HG03460 (cell line): Measurements from ENCODE around the gene DNAJC28.
"Not testable (repeated sequence)": the region's sequence is repeated elsewhere in the genome, so short reads cannot be mapped to it uniquely, and the experiment has no call there.

Source experiments
- ATAC-seq: cut with Tn5 transposase; IDR thresholded peaks from one replicate; pipeline ENCODE4 v1.9.1; 2021; ENCODE audit not compliant: unreplicated experiment

The DNAJC28 gene

GRCh38 chr21:33491373-33492102 lies at the start of gene DNAJC28:
Gene DNAJC28, minus strand, starts transcription at chr21:33491716. Its CDS starts 2,323 bp downstream, at chr21:33489393.
- ATAC-seq = peak; percentile 95

DNA sequence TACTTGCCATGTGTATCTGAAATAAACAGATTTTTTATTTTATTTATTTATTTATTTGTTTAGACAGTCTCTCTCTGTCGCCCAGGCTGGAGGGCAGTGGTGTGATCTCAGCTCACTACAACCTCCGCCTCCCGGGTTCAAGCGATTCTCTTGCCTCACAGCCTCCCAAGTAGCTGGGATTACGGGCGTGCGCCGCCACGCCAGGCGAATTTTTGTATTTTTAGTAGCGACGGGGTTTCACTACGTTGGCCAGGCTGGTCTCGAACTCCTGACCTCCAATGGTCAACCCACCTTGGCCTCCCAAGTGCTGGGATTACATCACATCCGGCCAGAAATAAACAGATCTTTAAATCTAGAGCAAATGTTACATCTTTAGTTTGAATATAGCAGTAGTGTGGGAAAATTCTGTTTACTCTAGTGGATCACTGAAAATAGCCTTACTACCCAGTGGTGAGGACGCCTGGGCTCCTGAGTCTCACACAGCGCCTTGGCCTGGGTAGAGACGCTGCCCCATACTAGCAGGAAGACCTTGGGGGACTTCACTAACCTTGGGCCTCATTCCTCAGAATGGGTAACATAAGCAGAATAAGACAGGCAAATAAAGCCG lies 49.7 kb upstream of the DNAJC28 start:
- ATAC-seq = no peak

DNA sequence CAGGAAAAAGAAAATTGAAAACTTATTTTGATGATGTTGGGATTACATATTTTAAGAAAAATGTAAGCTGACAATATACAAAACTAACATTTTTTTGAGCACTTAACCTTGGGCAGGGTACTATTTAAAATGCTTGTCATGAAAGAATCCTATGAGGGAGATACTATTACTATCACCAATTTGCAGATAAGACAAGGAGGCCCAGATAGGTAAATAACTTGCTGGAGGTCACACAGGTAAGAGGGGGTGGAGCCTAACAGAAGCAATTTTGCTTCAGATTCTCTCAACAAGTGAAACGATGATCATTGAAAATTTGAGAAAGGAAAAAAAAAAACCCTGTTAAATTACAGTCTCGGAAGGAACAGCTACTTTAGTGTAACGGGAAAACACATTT lies 49.2 kb upstream of the DNAJC28 start:
- ATAC-seq = no peak

DNA sequence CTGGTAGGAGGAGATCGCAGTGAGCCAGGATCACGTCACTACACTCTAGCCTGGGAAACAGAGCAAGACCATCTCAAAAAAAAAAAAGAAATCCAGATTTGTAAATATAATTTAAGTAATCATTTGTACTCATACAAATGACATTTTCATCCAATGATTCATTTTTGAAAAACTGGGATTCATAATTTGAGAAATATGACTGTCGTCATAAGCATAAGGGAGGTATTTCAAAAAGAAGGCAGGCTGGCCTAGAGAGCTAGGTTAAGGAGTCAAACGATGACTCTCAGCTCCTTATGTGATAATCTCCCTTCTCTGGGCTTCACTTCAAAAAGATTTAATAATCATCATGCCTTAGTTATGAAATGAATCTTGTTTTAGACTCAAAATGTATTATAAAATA lies 48.1 kb upstream of the DNAJC28 start:
- ATAC-seq = no peak

DNA sequence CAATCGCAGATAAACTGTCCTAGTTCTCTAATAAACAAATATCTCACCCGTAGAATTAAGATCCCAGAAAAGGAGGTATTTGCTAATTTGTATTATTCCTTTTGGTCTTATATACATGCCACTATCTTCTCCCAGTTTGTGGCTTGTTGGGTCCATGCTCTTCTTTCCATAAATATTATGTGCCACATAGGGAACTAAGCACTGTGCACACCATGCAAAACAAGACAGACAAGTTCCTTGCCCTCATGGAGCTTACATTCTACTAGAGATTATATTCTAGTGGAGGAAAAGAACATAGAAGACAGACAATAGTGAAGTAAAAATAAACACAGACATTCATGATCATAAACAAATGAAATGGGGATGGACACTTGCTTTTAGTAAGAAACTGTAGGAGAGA lies 45.7 kb upstream of the DNAJC28 start:
- no peak for ATAC-seq

DNA sequence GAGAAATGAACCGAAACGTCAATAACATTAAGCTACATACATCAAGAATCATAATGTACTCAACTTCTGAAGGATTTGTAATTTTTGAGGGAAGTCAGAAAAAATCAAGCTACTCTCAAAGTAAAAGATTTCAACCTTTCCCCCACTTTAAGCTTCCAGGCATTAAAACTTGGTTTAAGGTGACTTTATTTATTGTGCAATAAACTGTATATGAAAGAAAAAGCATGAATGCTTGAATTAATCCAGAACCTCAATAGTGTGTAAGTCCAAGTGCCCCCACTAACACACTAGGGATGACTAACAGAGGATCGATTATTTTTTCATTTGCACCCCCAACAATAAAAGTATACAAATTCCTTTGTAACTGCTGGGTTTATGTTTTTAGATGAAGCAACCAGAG lies 39.5 kb upstream of the DNAJC28 start:
- ATAC-seq = no peak

DNA sequence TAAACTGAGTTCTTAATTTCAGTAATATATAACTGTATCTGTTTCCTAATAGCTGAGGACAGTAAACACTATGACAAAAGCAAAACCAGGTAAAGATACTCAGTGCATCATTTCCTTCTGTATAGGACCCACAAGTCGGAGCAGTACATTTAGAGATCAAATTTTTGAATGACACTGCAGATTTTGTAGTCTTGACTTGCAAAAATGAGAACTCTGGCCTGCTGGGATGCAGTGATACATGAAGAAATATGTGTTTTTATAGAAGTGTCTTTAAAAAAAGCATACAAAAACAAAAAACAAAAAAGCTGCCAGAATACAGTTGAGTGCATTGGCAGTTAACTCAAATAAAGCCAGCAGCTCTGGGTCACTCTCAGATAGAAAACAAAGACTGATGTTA lies 31.4 kb upstream of the DNAJC28 start:
- ATAC-seq = no peak

DNA sequence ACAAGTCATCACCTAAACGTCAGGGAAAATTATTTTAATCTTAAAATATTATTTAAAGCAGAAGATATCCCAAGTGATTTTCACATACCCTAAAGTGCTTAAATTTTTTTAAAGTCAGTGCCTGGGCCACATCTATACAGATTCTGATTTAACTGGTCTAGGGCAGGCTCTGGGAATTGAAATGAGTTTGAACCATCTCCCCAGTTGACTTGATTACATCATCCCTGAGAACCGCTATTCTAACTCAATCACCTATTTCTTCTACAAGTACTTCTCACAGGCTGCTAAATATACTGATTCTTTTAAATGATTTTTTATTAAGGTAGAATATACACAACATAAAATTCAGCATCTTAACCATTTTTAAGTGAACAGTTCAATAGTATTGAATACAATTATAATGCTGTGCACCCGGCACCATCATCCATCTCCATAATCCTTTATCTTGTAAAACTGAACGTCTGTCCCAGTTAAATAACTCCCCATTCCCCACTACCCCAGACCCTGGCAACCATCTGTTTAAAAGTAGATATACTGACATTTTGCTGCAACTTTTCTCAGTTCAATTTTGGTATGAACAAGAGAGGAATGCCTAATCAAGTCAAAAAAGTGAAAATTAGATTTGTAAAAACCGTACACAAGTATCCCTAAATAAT lies 30.9 kb upstream of the DNAJC28 start:
- ATAC-seq = no peak

- ATAC-seq = no peak
Observed at GRCh38 chr21:33518899-33519298, 27.4 kb upstream of the DNAJC28 start.

- ATAC-seq = no peak
Observed at GRCh38 chr21:33514229-33514628, 22.7 kb upstream of the DNAJC28 start.

GRCh38 chr21:33512481-33512880 lies 21.0 kb upstream of the DNAJC28 start:
- ATAC-seq = no peak

GRCh38 chr21:33511639-33512038 lies 20.1 kb upstream of the DNAJC28 start:
- no peak for ATAC-seq

DNA sequence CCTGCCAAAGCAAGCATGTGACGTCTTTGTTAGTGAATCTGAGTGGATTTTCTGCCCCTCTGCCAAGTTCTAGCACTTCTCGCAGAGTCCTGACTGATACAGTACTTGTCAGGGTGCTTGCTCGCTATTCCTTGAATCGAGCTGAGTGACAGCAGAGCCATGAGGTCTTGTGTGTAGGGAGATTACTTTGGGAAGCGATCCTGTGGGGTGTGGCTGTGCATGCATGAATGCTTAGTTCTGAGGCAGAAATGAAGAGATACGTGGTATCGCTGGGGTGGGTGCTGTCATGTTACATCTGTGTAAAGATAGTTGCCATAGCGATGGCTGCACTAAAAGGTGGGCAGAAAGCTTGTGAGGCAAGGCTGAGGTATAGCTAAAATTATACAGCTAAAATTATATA lies 19.3 kb upstream of the DNAJC28 start:
- no peak for ATAC-seq

- not testable (repeated sequence) for ATAC-seq
Observed at GRCh38 chr21:33507003-33507402, 15.5 kb upstream of the DNAJC28 start.

DNA sequence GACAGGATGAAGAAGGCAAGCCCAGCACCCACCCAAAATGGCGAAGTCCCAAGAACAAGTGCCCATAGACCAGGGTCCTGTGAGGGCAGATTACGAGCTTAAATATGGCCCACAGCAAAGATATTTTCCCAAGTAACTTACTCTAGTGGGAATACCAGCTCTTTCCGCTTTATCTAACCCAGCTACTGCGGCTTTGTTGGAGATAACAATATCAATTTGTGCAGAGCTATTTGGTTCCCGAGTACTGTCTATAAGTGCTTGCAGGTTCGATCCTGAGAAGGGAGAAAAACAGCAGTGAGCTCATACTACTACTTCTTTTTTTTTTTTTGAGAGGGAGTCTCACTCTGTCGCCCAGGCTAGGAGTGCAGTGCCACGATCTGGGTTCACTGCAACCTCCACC lies 14.3 kb upstream of the DNAJC28 start:
- ATAC-seq = no peak

GRCh38 chr21:33496345-33496744 lies 4.8 kb upstream of the DNAJC28 start:
- no peak for ATAC-seq

GRCh38 chr21:33495743-33496142 lies 4.2 kb upstream of the DNAJC28 start:
- ATAC-seq = no peak

GRCh38 chr21:33493756-33494155 lies 2.2 kb upstream of the DNAJC28 start:
- ATAC-seq = no peak

GRCh38 chr21:33492571-33492970 lies 1.1 kb upstream of the DNAJC28 start:
- ATAC-seq = no peak

DNA sequence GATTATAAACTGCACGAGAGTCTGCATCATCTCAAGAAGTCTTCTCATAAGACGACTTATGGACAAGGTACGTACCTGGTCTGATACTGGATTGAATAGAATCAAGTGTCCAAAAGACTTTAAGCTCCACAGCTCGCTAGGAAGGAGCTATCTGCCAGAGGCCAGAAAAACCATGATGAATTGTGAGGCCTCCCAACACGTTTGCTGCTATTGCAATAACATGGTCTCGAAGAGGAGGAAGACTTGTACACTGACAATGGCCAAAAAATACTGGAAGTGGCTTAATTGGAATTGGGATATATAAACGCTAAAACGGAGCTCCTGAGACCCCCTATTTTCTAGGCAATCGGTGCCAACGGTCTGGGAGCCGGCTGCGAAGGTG lies 534 bp downstream of the DNAJC28 start:
- ATAC-seq = no peak

DNA sequence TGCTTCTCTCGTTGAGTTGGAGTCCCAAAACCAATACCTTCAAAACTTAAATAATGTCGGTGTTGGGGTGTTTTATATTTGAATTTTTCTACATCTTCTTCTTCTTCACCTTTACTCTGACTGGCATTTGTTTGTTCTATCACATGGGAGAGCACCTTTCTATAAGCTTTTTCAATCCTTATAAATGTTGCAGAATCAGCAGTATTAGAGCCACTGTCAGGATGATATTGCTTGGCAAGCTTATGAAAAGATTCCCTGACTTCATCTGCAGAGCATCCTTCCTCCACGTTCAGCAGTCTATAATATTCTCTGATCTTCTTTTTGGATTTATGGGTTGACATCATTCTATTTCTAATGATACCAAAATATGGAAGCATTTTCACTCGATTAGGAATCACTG lies 2.6 kb downstream of the DNAJC28 start:
- no peak for ATAC-seq

- no peak for ATAC-seq
Observed at GRCh38 chr21:33487996-33488395, 3.5 kb downstream of the DNAJC28 start.
